Measurements from ENCODE around the gene TRERF1. TPM values are rescaled to one million over a fixed set of nuclear protein-coding genes. Genes with fewer than 3 reads are reported as not detected.

The TRERF1 gene
- total and polyA plus RNA-seq, 3 donors from 2014 or later: 13.7 to 49.1 (median 40.4) TPM

DNA sequence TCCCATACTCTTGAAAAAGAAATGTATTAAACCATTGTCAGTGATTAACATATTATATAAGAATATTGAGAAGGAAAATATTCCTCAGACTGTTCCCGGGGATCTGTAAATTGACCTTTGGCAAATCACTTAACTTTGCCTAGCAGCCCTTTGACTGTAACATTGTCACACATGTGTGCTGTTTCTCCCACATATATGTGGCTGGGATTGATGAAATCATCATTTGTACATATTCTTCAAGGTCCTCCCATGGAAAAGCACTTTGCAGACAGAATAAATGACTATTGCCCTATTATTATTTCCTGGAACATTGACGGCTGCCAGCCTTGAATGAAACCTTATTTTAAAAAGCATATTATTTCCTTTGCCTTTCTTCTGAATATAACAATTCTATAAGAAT, 36.4 kb upstream of the TRERF1 start:
- Histone ChIP-seq H3K27me3 (no peaks in the 10 kb centered on the region), H3K4me3 (no peak overlapping the region), H3K4me1 (no peaks in the 10 kb centered on the region), H3K36me3 (ENCODE audit: low read depth, missing control alignments) (no peaks in the 10 kb centered on the region), H3K9me3 (no peaks in the 10 kb centered on the region), H3K27ac (no peak overlapping the region)
- DNase-seq: no peak
- no peak for TF ChIP-seq POLR2A (IDR thresholded peaks at IDR 0.05)
- TF ChIP-seq, protein P1, sequence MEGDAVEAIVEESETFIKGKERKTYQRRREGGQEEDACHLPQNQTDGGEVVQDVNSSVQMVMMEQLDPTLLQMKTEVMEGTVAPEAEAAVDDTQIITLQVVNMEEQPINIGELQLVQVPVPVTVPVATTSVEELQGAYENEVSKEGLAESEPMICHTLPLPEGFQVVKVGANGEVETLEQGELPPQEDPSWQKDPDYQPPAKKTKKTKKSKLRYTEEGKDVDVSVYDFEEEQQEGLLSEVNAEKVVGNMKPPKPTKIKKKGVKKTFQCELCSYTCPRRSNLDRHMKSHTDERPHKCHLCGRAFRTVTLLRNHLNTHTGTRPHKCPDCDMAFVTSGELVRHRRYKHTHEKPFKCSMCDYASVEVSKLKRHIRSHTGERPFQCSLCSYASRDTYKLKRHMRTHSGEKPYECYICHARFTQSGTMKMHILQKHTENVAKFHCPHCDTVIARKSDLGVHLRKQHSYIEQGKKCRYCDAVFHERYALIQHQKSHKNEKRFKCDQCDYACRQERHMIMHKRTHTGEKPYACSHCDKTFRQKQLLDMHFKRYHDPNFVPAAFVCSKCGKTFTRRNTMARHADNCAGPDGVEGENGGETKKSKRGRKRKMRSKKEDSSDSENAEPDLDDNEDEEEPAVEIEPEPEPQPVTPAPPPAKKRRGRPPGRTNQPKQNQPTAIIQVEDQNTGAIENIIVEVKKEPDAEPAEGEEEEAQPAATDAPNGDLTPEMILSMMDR (IDR thresholded peaks at IDR 0.05): no peak
- 87 to 91% methylated on average over 2 of the region's 2 CpGs for WGBS, 2 donors
- intact Hi-C loops (cut with DNase I; ENCODE audit: low total_unique reads): no loop called here

- intact Hi-C loops (cut with DNase I; ENCODE audit: low total_unique reads): no loop called here
- DNase-seq: no peak
- no peaks in the 10 kb centered on the region for H3K36me3 ChIP-seq (ENCODE audit: low read depth, missing control alignments)
- TF ChIP-seq POLR2A (IDR thresholded peaks at IDR 0.05): no peak
- TF ChIP-seq, protein P1 (IDR thresholded peaks at IDR 0.05): no peak
- H3K27ac ChIP-seq: no peak overlapping the region
- 90 to 96% methylated on average over 1 of the region's 1 CpG for WGBS, 2 donors
- H3K4me3 ChIP-seq: no peak overlapping the region
- no peaks in the 10 kb centered on the region for H3K27me3 ChIP-seq
- H3K9me3 ChIP-seq: no peaks in the 10 kb centered on the region
- peaks cover 6% of the 10 kb centered on the region for H3K4me1 ChIP-seq
Observed at GRCh38 chr6:42484261-42484660, 32.5 kb upstream of the TRERF1 start.

- H3K4me3 ChIP-seq: no peak overlapping the region
- no peaks in the 10 kb centered on the region for H3K9me3 ChIP-seq
- no peak overlapping the region for H3K27ac ChIP-seq
- H3K4me1 ChIP-seq: peaks cover 6% of the 10 kb centered on the region
- 32 to 43% methylated on average over 1 of the region's 1 CpG for WGBS, 2 donors
- H3K27me3 ChIP-seq: no peaks in the 10 kb centered on the region
- DNase-seq: no peak
- H3K36me3 ChIP-seq (ENCODE audit: low read depth, missing control alignments): no peaks in the 10 kb centered on the region
- intact Hi-C loops (cut with DNase I; ENCODE audit: low total_unique reads): no loop called here
- no peak for TF ChIP-seq POLR2A (IDR thresholded peaks at IDR 0.05)
- TF ChIP-seq, protein P1 (IDR thresholded peaks at IDR 0.05): no peak
Observed at GRCh38 chr6:42482174-42482573, 30.4 kb upstream of the TRERF1 start.

GRCh38 chr6:42471714-42472113, 20.0 kb upstream of the TRERF1 start:
- TF ChIP-seq POLR2A (IDR thresholded peaks at IDR 0.05): no peak
- TF ChIP-seq, protein P1 (IDR thresholded peaks at IDR 0.05): no peak
- H3K27me3 ChIP-seq: no peaks in the 10 kb centered on the region
- H3K4me3 ChIP-seq: no peak overlapping the region
- no peaks in the 10 kb centered on the region for H3K9me3 ChIP-seq
- intact Hi-C loops (cut with DNase I; ENCODE audit: low total_unique reads): no loop called here
- WGBS, 2 donors: 68 to 71% methylated on average over 3 of the region's 3 CpGs
- H3K27ac ChIP-seq: no peak overlapping the region
- no peaks in the 10 kb centered on the region for H3K4me1 ChIP-seq
- DNase-seq: no peak
- no peaks in the 10 kb centered on the region for H3K36me3 ChIP-seq (ENCODE audit: low read depth, missing control alignments)

GRCh38 chr6:42471142-42471541, 19.4 kb upstream of the TRERF1 start:
- Histone ChIP-seq H3K27ac (no peak overlapping the region), H3K4me3 (no peak overlapping the region), H3K4me1 (no peaks in the 10 kb centered on the region), H3K36me3 (ENCODE audit: low read depth, missing control alignments) (no peaks in the 10 kb centered on the region), H3K27me3 (no peaks in the 10 kb centered on the region), H3K9me3 (no peaks in the 10 kb centered on the region)
- DNase-seq: no peak
- TF ChIP-seq, protein P1 (IDR thresholded peaks at IDR 0.05): no peak
- TF ChIP-seq POLR2A (IDR thresholded peaks at IDR 0.05): no peak
- WGBS, 2 donors: 81 to 86% methylated on average over 3 of the region's 3 CpGs
- intact Hi-C loops (cut with DNase I; ENCODE audit: low total_unique reads): no loop called here

All from testis (tissue), 3 donors.